IPS-11a (cell line): Measurements from ENCODE around the gene INTS11.

Experiments
- H3K4me3 ChIP-seq: one replicate; pipeline ENCODE4 v1.5.1; 2013; ENCODE audit warnings: low read depth, low read length, control low read depth

The INTS11 gene

DNA sequence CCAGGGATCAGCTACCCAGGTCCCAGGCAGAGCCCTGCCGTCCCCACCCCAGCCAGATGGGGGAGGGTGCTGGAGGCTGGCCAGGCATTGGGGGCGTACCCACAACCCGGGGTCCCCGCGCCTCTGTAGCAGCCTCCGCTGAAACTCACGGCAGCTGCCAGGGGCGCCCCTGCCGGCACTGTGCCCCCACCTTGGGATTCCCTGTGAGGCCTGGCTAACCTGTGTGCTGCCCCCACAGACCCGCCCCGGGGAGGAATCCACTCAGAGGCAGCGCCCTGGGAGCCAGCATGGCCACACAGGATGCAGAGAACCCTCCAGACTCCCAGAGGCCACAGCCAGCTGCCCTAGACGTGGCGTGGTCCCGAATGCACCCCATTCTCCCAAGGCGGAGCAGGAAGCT, 20.9 kb upstream of the INTS11 start:
- no peak overlapping the region for H3K4me3 ChIP-seq

DNA sequence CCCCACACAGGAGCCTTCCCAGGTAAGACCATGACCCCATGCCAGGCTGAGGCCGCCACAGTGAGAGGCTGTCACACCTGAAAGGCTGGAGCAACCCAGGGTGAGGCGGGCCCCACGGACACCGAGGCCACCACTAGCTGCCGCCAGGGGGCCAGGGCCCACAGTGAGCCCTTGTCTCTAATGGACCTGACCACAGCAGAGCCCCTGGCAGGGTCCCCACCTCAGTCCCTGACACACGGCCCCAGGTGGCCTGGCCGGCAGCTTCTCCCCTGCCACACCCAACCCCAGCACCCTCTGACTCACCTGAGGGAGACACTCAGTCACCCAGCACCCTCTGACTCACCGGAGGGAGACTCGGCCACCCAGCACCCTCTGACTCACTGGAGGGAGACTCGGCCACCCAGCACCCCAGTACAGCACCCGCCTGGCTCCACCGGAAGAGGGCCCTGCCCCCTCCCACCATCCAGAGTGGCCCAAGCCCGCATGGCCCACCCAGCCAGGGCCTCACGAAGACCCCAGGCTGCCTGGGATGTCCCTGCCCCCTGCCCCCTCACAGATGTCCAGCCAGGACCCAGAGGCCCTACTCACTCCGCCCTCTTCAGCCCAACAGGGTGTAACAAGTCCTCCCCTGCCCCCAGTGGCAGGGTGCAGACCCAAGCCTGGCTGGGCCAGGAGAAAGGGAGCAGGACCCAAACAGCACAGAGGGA, 20.3 kb upstream of the INTS11 start:
- H3K4me3 ChIP-seq: no peak overlapping the region

DNA sequence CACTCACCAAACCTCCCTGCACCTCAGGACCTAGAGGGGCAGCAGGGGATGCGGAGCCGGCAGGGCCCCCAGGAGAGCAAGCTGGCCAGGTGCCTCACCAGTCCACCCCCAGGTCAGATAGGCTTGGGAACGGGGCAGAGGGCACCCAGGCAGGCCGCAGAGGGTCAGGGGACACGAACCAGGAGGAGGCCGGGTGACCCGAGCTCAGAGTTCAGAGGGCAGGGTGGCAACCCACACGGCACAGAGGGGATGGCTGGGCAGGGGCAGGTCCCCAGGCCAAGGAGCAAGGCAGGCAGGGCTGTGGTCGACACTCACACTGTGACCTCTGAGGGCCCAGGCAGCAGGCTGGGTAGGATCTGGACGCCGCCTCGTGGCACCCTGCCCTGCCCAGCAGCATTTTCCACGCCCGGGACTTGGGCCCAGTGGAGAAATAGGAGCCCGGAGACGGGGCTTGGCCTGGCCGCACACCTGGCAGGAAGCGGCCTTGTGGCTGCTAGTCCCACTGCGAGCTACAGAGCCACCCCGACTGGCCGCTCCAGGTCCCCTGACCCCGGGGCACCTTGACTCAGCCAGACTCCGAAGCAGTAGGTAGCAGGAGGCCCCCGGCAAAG, 19.5 kb upstream of the INTS11 start:
- H3K4me3 ChIP-seq: no peak overlapping the region

DNA sequence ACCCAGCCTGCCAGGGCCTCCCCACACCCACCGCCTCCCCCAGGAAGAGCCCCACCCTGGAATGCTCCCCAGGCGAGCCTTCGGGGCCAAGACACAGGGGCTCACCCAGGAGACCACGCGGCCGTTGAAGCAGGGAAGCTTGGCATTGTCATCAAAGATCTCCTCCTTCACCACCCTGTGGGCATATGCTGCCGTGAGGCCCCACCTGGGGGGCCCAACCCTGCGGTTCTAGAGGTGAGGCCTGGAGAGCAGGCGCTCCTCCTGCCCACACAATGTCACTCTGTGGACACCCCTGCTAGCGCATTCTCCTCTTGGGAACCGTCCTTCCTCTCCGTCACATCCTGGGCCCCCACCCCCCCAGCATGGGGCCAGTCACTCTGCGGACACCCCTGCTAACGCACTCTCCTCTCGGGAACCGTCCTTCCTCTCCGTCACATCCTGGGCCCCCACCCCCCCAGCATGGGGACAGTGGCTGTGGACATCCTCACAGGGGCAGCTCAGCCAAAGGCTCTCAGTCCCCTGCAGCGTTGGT, 18.2 kb upstream of the INTS11 start:
- H3K4me3 ChIP-seq: no peak overlapping the region

DNA sequence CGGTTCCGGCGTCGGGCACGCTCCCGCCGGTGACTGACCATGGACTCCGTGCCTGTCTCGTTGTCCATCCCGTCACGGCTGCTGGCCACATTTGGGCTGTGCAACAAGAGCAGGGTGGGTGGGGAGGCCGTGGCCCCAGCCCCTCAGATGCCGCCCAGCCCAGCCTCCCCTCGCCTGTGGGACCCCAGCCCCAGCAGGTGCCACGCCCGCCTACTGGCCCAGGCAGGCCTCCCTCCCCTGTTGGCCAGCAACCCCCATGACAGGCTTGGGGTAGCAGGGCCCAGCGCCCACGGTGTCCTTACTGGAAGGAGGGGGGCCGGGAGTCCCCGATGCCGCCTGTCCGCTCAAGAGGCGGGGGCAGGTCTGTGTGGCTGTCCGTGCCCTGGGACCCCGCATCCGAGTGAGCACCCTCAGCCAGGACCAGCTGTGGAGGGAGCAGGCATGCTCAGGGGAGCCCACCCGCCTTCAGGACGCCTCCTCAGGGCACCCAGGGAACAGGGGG, 17.7 kb upstream of the INTS11 start:
- no peak overlapping the region for H3K4me3 ChIP-seq

DNA sequence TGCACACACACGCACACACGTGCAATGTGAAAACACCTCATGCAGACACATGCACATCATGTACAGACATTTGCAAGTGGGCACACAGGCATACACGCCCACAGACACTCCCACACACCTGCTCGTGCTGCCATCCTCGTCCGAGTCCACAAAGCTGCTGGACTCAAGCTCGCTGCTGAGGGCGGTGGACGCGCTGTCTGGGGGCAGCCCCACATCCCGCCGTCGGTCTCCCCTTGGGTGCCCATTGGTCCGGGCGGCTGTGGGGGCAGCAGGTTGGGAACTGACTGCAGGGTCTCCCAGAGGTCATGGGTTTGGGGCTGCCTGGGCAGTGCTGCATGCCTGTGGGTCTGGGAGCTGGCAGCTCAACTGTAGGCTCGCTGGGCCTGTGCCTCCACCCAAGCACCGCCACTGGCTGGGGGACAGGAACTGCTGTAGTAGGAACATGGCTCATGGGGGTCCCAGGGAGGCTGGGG, 17.1 kb upstream of the INTS11 start:
- H3K4me3 ChIP-seq: no peak overlapping the region

DNA sequence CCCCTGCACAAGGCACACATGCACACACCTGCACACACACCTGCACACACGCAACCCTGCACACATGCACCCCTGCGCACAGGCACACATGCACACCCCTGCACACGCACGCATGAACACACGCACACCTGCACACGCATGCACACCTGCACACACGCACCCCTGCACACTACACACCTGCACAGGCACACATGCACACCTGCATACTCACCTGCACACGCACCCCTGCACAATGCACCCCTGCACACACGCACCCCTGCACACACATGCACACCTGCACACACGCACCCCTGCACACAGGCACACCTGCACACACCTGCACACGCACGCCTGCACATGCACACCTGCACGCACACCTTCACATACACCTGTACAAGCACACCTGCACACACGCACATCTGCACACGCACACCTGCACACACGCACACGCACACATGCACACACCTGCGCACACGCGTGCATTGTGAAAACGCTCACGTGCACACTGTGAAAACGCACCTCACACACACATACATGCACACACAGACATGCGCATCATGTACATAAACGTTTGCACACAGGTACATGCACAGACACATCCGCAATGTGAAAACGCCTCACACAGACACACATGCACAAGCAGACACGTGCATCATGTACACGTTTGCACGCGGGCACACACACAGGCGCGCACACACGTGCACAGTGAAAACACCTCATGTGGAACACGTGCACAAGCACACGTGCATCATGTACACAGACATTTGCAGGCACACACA, 16.5 kb upstream of the INTS11 start:
- no peak overlapping the region for H3K4me3 ChIP-seq

DNA sequence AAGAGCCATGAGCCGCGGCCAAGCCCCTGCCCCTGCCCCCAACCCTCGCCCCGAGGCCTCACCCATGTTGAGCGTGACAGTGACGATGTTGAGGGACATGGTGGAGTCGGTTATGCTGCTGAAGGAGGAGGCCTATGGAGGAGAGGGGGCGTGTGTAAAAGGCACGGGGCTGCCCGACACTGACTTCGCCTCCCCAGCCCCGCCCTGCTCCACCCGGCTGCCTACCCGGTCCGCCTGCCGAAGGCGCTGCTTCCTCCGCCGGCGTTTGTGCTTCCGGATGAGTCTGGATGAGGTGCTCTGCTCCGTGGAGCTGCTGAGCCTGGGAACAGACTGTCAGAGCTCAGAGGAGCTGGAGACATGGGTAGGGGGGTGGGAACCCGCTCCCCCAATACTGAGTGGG, 15.7 kb upstream of the INTS11 start:
- H3K4me3 ChIP-seq: no peak overlapping the region

DNA sequence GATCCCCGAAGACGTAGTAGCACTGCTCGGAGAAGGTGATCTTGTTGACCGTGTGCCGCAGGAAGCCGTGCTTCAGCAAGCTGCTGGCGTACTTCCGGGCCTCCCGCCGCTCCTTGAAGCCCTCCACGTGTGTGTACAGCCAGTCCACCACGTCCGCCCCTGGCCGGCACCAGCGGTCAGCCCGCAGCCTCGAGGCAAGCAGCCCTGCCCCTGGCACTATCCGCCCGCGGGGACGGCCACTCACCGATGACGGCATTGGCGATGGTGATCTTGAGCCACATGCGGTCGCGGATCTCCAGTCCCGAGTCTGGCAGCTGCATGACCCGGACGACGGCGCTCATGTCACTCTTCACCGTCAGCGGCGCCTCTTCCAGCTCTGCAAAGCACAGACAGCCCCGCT, 13.8 kb upstream of the INTS11 start:
- no peak overlapping the region for H3K4me3 ChIP-seq

DNA sequence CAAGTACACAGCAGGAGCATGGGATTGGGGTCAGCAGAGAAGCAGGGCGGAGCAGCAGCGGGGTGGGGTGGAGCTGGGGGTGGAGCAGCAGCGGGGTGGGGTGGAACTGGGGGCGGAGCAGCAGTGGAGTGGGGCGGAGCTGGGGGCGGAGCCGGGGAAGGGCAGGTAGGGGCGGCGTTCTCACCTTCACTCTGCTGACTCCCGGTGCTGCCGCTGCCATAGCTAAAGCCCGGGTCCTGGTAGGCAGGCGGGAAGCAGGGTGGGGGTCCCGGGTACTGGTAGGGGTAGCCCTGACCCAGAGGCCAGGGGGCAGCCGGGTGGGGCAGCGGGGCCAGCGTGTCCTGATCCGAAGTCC, 13.3 kb upstream of the INTS11 start:
- H3K4me3 ChIP-seq: no peak overlapping the region

DNA sequence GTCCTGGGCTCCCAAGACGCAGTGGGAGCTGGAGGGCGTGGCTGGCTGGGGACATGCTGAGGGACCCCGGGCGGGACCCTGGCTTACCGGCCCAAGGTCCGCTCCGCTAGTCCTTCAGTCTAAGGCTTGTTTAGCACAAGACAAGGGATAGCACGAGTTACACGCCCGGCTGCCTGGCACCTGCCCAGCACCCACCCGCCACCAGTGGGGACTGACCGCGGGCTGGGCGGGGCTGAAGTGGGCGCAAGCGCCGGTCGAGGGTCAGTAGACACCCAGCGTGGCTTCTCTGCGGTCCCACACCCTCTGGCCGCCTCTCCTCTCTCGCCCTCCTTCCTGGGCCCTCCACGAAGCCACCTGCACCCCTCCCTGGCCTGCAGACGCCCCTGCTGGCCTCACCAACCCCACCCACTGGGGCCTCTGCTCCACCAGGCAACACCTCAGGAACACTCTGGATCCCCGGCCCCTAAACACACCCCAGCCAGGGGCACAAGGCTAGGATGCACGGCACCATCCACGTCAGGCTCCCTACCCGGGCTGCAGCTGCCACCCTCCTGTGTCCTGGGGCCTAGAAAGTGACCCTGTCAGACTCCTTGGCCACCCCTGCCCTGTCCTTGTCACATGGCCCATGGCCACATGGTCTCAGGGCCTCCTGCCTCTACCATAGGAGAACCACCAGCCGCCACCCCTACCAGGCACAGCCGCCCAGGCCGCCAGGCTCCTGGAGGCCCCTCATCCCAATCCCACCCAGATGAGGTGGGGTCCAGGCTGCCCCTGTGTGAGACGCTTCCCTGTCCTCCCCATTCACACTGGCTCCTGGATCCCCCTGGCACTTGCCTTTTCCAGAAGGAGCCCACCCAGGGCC, 12.7 kb upstream of the INTS11 start:
- no peak overlapping the region for H3K4me3 ChIP-seq

DNA sequence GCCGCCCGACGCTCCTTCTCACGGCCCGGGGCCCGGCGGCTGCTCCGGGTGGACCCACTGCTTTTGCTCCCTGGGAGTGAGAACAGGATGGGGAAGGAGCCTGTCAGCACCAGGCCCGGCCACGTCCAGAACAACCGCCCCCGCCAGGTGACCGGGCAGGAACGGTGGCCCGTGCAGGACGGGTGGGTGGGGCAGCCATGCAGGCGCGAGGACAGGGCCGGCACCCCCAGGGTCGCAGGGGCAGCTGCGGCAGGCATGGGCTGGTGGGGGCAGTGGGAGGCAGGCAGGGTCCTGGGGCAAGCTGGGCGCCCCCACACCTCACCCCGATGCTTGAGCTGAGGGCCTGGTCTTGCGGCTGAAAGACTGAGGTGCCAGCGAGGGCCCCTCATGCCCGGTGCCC, 12.0 kb upstream of the INTS11 start:
- no peak overlapping the region for H3K4me3 ChIP-seq

DNA sequence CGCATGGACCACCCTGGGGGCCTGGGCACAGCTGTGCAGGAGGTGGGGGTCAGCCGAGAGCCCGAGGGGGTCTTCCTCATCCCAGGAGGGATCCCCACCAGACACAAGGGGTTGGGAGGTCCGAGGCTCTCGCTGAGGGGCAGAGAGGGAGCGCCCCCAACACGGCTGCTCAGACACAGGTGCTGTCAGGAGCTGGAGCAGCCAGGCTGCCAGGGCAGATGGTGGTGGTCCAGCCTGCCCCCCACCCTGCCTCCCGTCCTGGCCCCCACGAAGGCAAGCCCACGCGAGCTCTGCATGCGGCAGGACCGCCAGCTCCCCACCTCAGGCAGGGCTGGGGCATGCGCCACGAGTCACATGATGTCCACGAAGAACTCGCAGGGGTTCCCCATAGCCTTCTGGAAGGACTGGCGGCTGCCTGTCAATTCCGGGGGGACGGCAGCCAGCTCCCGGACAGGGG, 11.4 kb upstream of the INTS11 start:
- no peak overlapping the region for H3K4me3 ChIP-seq

DNA sequence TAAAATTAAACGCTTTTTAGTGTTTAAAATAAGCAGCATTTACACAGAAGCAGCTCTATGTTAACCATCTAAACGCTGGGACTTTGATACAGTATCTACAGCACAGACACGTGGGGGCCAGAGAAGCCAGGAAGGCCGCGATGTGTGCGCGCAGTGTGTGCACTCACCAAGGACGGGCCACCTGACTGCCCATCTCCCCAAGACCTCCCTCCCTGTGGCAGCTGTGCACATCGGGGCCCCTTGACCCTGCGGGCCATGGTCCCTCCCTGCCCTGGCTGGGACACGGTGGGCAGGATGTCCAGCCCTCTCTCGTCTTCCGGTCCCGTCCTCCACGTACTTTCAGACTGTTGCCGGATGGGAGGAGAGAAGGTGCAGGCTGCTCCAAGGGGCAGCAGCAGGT, 10.8 kb upstream of the INTS11 start:
- no peak overlapping the region for H3K4me3 ChIP-seq

DNA sequence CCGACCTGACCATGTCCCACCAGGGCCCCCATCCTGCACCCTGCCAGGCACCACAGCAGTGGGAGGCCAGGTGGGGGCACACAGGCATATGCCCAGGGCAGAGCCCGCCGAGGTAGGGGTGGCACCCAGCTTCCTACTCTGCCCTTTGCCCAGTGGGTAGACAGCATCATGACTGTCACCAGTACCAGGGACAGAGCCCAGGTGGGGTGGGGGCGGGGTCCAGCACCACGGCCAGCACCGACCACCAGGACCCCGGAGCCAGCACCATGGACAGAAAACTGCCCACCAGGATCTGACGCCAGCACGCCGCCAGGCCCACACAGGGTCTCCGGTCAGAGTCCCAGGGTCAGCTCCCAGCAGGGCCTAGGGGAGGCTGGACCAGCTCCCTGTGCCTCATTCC, 10.4 kb upstream of the INTS11 start:
- no peak overlapping the region for H3K4me3 ChIP-seq

DNA sequence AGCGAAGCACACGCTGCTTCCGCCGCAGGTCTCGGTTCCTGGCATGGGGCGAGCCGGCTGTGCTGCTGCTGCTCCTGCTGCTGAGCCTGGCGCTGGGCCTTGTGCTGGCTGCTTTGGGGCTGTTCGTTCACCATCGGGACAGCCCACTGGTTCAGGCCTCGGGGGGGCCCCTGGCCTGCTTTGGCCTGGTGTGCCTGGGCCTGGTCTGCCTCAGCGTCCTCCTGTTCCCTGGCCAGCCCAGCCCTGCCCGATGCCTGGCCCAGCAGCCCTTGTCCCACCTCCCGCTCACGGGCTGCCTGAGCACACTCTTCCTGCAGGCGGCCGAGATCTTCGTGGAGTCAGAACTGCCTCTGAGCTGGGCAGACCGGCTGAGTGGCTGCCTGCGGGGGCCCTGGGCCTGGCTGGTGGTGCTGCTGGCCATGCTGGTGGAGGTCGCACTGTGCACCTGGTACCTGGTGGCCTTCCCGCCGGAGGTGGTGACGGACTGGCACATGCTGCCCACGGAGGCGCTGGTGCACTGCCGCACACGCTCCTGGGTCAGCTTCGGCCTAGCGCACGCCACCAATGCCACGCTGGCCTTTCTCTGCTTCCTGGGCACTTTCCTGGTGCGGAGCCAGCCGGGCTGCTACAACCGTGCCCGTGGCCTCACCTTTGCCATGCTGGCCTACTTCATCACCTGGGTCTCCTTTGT, 9.2 kb upstream of the INTS11 start:
- no peak overlapping the region for H3K4me3 ChIP-seq

DNA sequence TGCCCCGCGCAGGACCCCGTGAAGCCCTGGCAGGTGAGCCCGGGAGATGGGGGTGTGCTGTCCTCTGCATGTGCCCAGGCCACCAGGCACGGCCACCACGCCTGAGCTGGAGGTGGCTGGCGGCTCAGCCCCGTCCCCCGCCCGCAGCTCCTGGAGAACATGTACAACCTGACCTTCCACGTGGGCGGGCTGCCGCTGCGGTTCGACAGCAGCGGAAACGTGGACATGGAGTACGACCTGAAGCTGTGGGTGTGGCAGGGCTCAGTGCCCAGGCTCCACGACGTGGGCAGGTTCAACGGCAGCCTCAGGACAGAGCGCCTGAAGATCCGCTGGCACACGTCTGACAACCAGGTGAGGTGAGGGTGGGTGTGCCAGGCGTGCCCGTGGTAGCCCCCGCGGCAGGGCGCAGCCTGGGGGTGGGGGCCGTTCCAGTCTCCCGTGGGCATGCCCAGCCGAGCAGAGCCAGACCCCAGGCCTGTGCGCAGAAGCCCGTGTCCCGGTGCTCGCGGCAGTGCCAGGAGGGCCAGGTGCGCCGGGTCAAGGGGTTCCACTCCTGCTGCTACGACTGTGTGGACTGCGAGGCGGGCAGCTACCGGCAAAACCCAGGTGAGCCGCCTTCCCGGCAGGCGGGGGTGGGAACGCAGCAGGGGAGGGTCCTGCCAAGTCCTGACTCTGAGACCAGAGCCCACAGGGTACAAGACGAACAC, 8.5 kb upstream of the INTS11 start:
- no peak overlapping the region for H3K4me3 ChIP-seq

DNA sequence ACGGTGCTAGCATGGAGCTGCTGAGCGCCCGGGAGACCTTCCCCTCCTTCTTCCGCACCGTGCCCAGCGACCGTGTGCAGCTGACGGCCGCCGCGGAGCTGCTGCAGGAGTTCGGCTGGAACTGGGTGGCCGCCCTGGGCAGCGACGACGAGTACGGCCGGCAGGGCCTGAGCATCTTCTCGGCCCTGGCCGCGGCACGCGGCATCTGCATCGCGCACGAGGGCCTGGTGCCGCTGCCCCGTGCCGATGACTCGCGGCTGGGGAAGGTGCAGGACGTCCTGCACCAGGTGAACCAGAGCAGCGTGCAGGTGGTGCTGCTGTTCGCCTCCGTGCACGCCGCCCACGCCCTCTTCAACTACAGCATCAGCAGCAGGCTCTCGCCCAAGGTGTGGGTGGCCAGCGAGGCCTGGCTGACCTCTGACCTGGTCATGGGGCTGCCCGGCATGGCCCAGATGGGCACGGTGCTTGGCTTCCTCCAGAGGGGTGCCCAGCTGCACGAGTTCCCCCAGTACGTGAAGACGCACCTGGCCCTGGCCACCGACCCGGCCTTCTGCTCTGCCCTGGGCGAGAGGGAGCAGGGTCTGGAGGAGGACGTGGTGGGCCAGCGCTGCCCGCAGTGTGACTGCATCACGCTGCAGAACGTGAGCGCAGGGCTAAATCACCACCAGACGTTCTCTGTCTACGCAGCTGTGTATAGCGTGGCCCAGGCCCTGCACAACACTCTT, 7.7 kb upstream of the INTS11 start:
- no peak overlapping the region for H3K4me3 ChIP-seq
